ENCODE measurements around the gene ATP13A1. TPM values are rescaled to one million over a fixed set of nuclear protein-coding genes. Genes with fewer than 3 reads are reported as not detected.

The ATP13A1 gene
- total and polyA plus RNA-seq, 2 donors (not counting 3 experiments of a cell fraction or from before 2014, with no cell fraction given), result 36.9 to 48.7 TPM

DNA sequence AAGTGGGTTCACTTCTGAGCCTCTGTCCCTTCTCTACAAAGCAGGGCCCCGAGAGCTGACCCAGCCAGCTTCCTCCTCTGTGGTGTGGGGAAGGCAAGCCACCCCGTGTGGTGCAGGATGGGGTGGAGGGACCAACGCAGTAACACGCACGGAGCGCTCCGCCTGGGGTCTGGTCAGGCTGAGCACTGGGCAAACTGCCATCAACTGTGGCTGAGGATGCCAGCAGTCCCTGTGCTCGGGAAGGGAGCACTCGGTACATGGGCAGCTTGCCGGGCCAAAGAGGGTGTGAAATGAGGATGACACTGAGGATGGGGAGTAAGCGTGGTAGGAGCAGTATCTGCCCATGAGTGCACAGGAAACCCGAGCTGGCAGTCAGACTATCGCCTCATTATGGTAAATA lies 12.4 kb downstream of the ATP13A1 start:
- no peak overlapping the region for H3K9ac ChIP-seq (replicated peaks; ENCODE audit: extremely low read depth, insufficient read depth, low read length)
- no peaks in the 10 kb centered on the region for H3K79me2 ChIP-seq (ENCODE audit: control insufficient read depth, insufficient read depth, low read length)
- dilution Hi-C loops (cut with MboI; ENCODE audit: extremely low pct_ligation_motif_present, low sequenced_read_pairs), result no loop called here
- DNase-seq (ENCODE audit: low read depth, low spot score), result no peak
- H3K27me3 ChIP-seq (ENCODE audit: control insufficient read depth in 2 of 2, insufficient read depth in 2 of 2, low read length in 2 of 2), result no peaks in the 10 kb centered on the region
- intact Hi-C loops (cut with micrococcal nuclease), result no loop called here
- H3K4me1 ChIP-seq (ENCODE audit: control insufficient read depth, extremely low read depth, insufficient read depth, low read length), result no peaks in the 10 kb centered on the region
- H3K4me2 ChIP-seq (ENCODE audit: insufficient read depth, low read length), result no peak overlapping the region
- ChIA-PET CTCF (interaction anchor here (0.9 kb wide), 1 partner anchor 12 kb away, joined by 6 read pairs; the partner anchor contains the start of gene ATP13A1), POLR2A (no interaction called here)
- no peaks in the 10 kb centered on the region for H3K9me3 ChIP-seq (replicated peaks; ENCODE audit: control insufficient read depth, insufficient read depth, low read length)
- H3K4me3 ChIP-seq (replicated peaks in 1 of 3; ENCODE audit: insufficient read depth in 1 of 3, low read depth in 1 of 3, low read length in 3 of 3), result no peak overlapping the region
- FAIRE-seq, result no peak
- peaks cover 5 to 76% of the 10 kb centered on the region in 2 experiments for H3K36me3 ChIP-seq (ENCODE audit: control insufficient read depth in 2 of 2, extremely low read depth in 1 of 2, insufficient read depth in 2 of 2, low read length in 2 of 2)
- TF ChIP-seq POLR2A (IDR thresholded peaks at IDR 0.05; ENCODE audit: low read depth, low read length), result no peak
- no peak for TF ChIP-seq MAX (IDR thresholded peaks at IDR 0.05; ENCODE audit: insufficient read depth, insufficient read length)
- no peak for TF ChIP-seq GATA2 (IDR thresholded peaks at IDR 0.05; ENCODE audit: insufficient read depth, insufficient read length, low read depth, low read length)
- TF ChIP-seq, protein P1, sequence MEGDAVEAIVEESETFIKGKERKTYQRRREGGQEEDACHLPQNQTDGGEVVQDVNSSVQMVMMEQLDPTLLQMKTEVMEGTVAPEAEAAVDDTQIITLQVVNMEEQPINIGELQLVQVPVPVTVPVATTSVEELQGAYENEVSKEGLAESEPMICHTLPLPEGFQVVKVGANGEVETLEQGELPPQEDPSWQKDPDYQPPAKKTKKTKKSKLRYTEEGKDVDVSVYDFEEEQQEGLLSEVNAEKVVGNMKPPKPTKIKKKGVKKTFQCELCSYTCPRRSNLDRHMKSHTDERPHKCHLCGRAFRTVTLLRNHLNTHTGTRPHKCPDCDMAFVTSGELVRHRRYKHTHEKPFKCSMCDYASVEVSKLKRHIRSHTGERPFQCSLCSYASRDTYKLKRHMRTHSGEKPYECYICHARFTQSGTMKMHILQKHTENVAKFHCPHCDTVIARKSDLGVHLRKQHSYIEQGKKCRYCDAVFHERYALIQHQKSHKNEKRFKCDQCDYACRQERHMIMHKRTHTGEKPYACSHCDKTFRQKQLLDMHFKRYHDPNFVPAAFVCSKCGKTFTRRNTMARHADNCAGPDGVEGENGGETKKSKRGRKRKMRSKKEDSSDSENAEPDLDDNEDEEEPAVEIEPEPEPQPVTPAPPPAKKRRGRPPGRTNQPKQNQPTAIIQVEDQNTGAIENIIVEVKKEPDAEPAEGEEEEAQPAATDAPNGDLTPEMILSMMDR (IDR thresholded peaks at IDR 0.05; ENCODE audit: extremely low read depth in 1 of 2, insufficient read depth in 1 of 2, low read depth in 1 of 2, low read length in 2 of 2), result no peak
- TF ChIP-seq MYC (IDR thresholded peaks at IDR 0.05; ENCODE audit: low read depth, low read length), result no peak
- no peak for TF ChIP-seq FOS (IDR thresholded peaks at IDR 0.05; ENCODE audit: borderline replicate concordance, insufficient read depth, low read length)
- no peak for TF ChIP-seq JUN (IDR thresholded peaks at IDR 0.05; ENCODE audit: borderline replicate concordance, insufficient read depth, insufficient read length, low read depth)
- no peak for TF ChIP-seq EZH2 (IDR thresholded peaks at IDR 0.05; ENCODE audit: borderline replicate concordance, low read depth, low read length, severe bottlenecking)
- TF ChIP-seq POLR2AphosphoS5 (IDR thresholded peaks at IDR 0.05; ENCODE audit: insufficient read depth, low read depth, low read length), result no peak
- no peak overlapping the region for H2AFZ ChIP-seq (ENCODE audit: low read depth, low read length)
- no peaks in the 10 kb centered on the region for H4K20me1 ChIP-seq (replicated peaks; ENCODE audit: control insufficient read depth, extremely low read depth, insufficient read depth, low read length)
- no peak overlapping the region for H3K27ac ChIP-seq (ENCODE audit: insufficient read depth, low read depth, low read length)
- BruUV-seq (replicated peaks), result no TSS peak
- H3K9me1 ChIP-seq (replicated peaks; ENCODE audit: control insufficient read depth, extremely low read depth, insufficient read depth, low read length), result no peaks in the 10 kb centered on the region
